Nephron (organoid): ENCODE results near the gene ST8SIA6.
A peak's percentile ranks its signal among the peaks of the same experiment; 100 is the strongest.

Experiments used
- H3K27ac Mint-ChIP-seq, 3 experiments: 2 replicates each; pipeline ENCODE4 v1.8.0; 2020; ENCODE audit warnings: mixed read lengths in 3 of 3, mild to moderate bottlenecking in 2 of 3, moderate library complexity in 1 of 3
- H3K27me3 Mint-ChIP-seq: 2 replicates; pipeline ENCODE4 v1.8.0; 2021; ENCODE audit warnings: low read depth, mild to moderate bottlenecking, moderate library complexity, mixed read lengths
- H3K36me3 Mint-ChIP-seq: 2 replicates; pipeline ENCODE4 v1.8.0; 2020; ENCODE audit warnings: low read depth, mixed read lengths
- H3K4me1 Mint-ChIP-seq: 2 replicates; pipeline ENCODE4 v1.8.0; 2020; ENCODE audit warnings: mixed read lengths
- H3K4me3 Mint-ChIP-seq, 3 experiments: 2 replicates each; pipeline ENCODE4 v1.8.0; 2020; ENCODE audit warnings: mild to moderate bottlenecking in 3 of 3, mixed read lengths in 3 of 3, moderate library complexity in 2 of 3
- H3K9me3 Mint-ChIP-seq: 2 replicates; pipeline ENCODE4 v1.8.0; 2020; ENCODE audit warnings: mixed read lengths
- TF ChIP-seq, protein P1 (sequence below), 3 experiments: fragments of 200-600 bp; sonication (generic); IDR thresholded peaks; one replicate each; pipeline ENCODE4 v1.5.0; 2021; ENCODE audit warnings: antibody characterized with exemption in 3 of 3; ENCODE audit not compliant: unreplicated experiment in 3 of 3

ST8SIA6 gene

DNA sequence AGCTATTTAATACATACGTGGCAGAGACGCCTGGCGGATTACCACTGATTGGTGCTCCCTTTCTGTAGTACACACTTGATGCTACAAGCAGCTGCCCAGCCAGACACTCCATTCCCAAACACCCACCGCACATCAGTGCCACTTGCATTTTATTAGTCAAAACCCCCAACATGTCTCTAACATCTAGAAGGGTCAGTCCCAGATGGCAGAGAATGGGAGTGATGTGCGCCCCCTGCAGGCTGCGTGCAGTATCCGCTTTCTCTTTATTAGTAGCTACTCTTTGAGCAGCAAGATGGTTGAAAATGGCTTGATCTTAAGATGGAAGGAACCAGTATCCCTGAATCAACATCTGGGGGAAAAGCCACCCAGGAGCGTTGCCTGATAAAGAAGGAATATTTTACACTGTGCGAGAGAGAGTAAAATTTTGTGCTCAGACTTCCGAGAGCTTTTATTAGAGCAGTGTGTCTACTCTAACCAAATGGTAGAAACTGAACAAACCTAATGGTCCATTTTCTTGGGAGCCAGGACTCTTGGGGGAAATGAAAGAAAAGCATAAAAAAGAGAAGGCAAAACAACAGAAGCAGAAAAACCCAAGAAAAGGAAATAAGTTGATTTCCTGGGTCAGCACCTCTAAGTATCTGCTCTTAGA, 78.3 kb downstream of the ST8SIA6 start:
- TF ChIP-seq, protein P1, sequence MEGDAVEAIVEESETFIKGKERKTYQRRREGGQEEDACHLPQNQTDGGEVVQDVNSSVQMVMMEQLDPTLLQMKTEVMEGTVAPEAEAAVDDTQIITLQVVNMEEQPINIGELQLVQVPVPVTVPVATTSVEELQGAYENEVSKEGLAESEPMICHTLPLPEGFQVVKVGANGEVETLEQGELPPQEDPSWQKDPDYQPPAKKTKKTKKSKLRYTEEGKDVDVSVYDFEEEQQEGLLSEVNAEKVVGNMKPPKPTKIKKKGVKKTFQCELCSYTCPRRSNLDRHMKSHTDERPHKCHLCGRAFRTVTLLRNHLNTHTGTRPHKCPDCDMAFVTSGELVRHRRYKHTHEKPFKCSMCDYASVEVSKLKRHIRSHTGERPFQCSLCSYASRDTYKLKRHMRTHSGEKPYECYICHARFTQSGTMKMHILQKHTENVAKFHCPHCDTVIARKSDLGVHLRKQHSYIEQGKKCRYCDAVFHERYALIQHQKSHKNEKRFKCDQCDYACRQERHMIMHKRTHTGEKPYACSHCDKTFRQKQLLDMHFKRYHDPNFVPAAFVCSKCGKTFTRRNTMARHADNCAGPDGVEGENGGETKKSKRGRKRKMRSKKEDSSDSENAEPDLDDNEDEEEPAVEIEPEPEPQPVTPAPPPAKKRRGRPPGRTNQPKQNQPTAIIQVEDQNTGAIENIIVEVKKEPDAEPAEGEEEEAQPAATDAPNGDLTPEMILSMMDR (IDR thresholded peaks at IDR 0.05; ENCODE audit: unreplicated experiment in 3 of 3) = peak in 2 of 3 experiments; percentile 20 to 22
- peaks cover 9% of the 10 kb centered on the region for H3K4me1 Mint-ChIP-seq

DNA sequence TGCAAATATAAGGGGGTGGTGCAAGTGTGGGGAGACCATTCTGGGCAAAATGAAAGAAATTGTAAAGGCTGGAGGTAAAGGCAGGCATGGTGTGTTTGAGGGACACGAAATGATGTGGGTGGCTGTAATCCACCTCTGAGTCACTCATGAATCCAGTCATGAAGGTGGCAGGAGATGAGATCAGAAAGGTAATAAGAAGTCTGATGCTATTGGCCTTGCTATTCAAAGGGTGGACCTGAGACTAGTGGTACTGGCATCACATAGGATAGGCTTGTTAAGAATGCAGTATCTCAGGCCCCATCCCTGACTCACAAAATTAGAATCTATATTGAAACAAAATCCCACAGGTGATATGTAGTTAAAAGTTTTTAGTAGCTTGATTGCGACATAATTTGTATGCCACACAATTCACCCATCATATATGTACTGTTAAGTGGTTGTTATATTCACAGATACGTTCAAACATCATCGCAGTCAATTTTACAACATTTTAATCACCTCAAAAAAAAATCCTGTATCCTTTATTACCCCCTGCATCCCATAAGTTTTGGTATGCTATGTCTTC, 85.6 kb downstream of the ST8SIA6 start:
- Mint-ChIP-seq H3K27ac (no peak overlapping the region), H3K27me3 (no peaks in the 10 kb centered on the region), H3K36me3 (no peaks in the 10 kb centered on the region), H3K4me3 (no peak overlapping the region), H3K4me1 (peaks cover 4% of the 10 kb centered on the region), H3K9me3 (peaks cover 19% of the 10 kb centered on the region)
- TF ChIP-seq, protein P1 (IDR thresholded peaks at IDR 0.05; ENCODE audit: unreplicated experiment in 3 of 3) = no peak

More for the DNA sequence above, 78.3 kb downstream of the ST8SIA6 start:
- H3K36me3 Mint-ChIP-seq = no peaks in the 10 kb centered on the region
- H3K27ac Mint-ChIP-seq = no peak overlapping the region
- peaks cover 4% of the 10 kb centered on the region for H3K27me3 Mint-ChIP-seq
- no peaks in the 10 kb centered on the region for H3K9me3 Mint-ChIP-seq
- H3K4me3 Mint-ChIP-seq = no peak overlapping the region

DNA sequence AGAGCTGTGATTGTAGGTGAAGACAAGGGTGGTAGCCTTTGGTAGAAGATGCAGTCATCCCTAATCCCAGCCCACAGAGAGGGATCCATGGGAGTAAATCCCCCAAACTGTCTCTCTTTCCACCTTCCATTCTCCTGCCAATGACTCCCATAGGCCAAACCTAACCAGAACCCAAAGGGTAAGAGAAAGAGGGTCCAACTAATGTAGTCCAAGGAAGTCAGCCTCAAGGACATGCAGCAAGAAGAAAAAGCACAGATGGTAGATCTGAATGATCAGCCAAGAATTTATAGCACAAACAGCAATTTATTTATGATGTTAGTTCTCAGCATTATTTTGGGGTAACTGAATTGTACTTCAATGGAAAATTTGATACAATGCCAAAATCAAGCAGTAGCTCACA, 87.7 kb downstream of the ST8SIA6 start:
- TF ChIP-seq, protein P1 (IDR thresholded peaks at IDR 0.05; ENCODE audit: unreplicated experiment in 3 of 3) = no peak
- no peaks in the 10 kb centered on the region for H3K36me3 Mint-ChIP-seq
- peaks cover 21% of the 10 kb centered on the region for H3K9me3 Mint-ChIP-seq
- no peaks in the 10 kb centered on the region for H3K27me3 Mint-ChIP-seq
- no peak overlapping the region for H3K27ac Mint-ChIP-seq
- H3K4me3 Mint-ChIP-seq = no peak overlapping the region
- no peaks in the 10 kb centered on the region for H3K4me1 Mint-ChIP-seq

DNA sequence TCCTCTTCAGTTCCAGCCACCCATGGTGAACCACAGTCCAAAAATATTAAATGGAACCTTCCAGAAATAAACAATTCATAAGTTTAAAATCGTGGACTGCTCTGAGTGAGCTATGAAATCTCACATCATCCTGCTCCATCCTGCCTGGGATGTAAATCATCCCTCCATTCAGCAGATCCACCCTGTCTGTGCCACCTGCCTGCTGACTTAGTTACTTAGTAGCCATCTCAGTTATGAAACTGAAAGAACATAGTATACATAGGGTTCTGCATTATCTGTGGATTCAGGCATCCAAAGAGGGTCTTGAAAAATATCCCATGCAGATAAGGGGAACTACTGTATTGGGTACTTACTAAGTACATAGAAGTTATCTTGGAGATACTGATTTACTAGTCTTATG, 89.0 kb downstream of the ST8SIA6 start:
- Mint-ChIP-seq H3K27me3 (no peaks in the 10 kb centered on the region), H3K9me3 (peaks cover 21% of the 10 kb centered on the region), H3K36me3 (no peaks in the 10 kb centered on the region), H3K27ac (no peak overlapping the region), H3K4me3 (no peak overlapping the region), H3K4me1 (no peaks in the 10 kb centered on the region)
- TF ChIP-seq, protein P1 (IDR thresholded peaks at IDR 0.05; ENCODE audit: unreplicated experiment in 3 of 3) = no peak

DNA sequence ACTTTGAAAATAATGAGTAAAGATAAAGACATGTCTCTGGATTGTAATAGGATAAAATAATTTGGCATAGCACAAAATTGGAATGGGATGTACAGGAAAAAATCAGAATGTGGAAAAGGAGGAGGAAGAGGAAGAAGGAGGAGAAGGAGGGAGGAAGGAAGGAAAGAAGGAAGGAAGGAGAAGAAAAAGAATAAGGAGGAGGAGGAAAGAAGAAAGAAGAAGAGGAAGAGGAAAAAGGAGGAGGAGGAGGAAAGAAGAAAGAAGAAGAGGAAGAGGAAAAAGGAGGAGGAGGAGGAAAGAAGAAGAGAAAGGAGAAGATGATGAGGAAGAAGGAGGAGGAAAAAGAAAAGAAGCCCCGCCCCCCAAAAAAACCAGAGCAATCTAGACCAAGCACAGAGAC, 95.9 kb downstream of the ST8SIA6 start:
- Mint-ChIP-seq H3K27me3 (no peaks in the 10 kb centered on the region), H3K4me1 (no peaks in the 10 kb centered on the region), H3K27ac (no peak overlapping the region), H3K9me3 (peaks cover 2% of the 10 kb centered on the region), H3K36me3 (no peaks in the 10 kb centered on the region), H3K4me3 (no peak overlapping the region)
- TF ChIP-seq, protein P1 (IDR thresholded peaks at IDR 0.05; ENCODE audit: unreplicated experiment in 3 of 3) = no peak

DNA sequence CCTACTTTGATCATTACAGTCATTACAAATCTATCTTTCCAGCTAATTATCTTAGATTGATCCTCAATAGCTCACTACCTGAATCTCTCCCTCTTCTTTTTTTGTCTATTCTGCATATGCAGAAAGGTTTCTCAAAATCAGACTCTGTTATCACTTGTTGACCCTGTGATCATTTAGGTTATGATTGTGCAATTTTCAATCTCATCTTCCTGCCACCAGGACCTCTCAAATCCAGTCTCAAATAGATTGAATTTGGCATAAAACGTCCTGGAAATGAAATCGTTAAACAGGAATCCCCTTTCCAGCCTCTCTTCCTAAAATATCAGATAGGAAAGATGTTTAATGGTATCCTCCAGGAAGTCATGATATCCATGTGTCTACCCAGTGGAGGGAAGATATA, 96.6 kb downstream of the ST8SIA6 start:
- Mint-ChIP-seq H3K4me1 (no peaks in the 10 kb centered on the region), H3K27ac (no peak overlapping the region), H3K27me3 (no peaks in the 10 kb centered on the region), H3K9me3 (peaks cover 2% of the 10 kb centered on the region), H3K36me3 (no peaks in the 10 kb centered on the region), H3K4me3 (no peak overlapping the region)
- TF ChIP-seq, protein P1 (IDR thresholded peaks at IDR 0.05; ENCODE audit: unreplicated experiment in 3 of 3) = no peak
